ENCODE measurements around the gene DCLK1.
"Not testable (repeated sequence)": the region's sequence is repeated elsewhere in the genome, so short reads cannot be mapped to it uniquely, and the experiment has no call there.

DCLK1 gene

GRCh38 chr13:35979361-35979951 lies 151.7 kb downstream of the DCLK1 start:
- DNase-seq, result no peak

- DNase-seq, result no peak
These were observed 152.4 kb downstream of the DCLK1 start for GRCh38 chr13:35978607-35979316.

GRCh38 chr13:35977060-35977459 lies 154.1 kb downstream of the DCLK1 start:
- DNase-seq, result no peak

- no peak for DNase-seq
These were observed 155.1 kb downstream of the DCLK1 start for GRCh38 chr13:35976126-35976525.

- DNase-seq, result not testable (repeated sequence)
These were observed 164.2 kb downstream of the DCLK1 start for GRCh38 chr13:35966951-35967350.

GRCh38 chr13:35966024-35966423 lies 165.2 kb downstream of the DCLK1 start:
- DNase-seq, result no peak

- DNase-seq, result no peak
These were observed 165.8 kb downstream of the DCLK1 start for GRCh38 chr13:35965226-35965927.

GRCh38 chr13:35964863-35965180 lies 166.4 kb downstream of the DCLK1 start:
- DNase-seq, result no peak

GRCh38 chr13:35964011-35964862 lies 166.9 kb downstream of the DCLK1 start:
- DNase-seq, result no peak

GRCh38 chr13:35961461-35962220 lies 169.5 kb downstream of the DCLK1 start:
- DNase-seq, result no peak

GRCh38 chr13:35961002-35961401 lies 170.2 kb downstream of the DCLK1 start:
- DNase-seq, result no peak

- DNase-seq, result no peak
These were observed 173.2 kb downstream of the DCLK1 start for GRCh38 chr13:35957996-35958395.

GRCh38 chr13:35957241-35957731 lies 173.9 kb downstream of the DCLK1 start:
- DNase-seq, result no peak

GRCh38 chr13:35956074-35956473 lies 175.1 kb downstream of the DCLK1 start:
- no peak for DNase-seq

GRCh38 chr13:35954207-35954560 lies 177.0 kb downstream of the DCLK1 start:
- no peak for DNase-seq

GRCh38 chr13:35953537-35954206 lies 177.5 kb downstream of the DCLK1 start:
- DNase-seq, result peak; percentile 13

GRCh38 chr13:35947315-35947714 lies 183.9 kb downstream of the DCLK1 start:
- no peak for DNase-seq

GRCh38 chr13:35945368-35945767 lies 185.8 kb downstream of the DCLK1 start:
- DNase-seq, result no peak

GRCh38 chr13:35941374-35941773 lies 189.8 kb downstream of the DCLK1 start:
- no peak for DNase-seq

GRCh38 chr13:35940734-35941133 lies 190.4 kb downstream of the DCLK1 start:
- no peak for DNase-seq

- DNase-seq, result no peak
These were observed 194.8 kb downstream of the DCLK1 start for GRCh38 chr13:35936246-35936978.

Data from NCI-H1048 (cell line).